Lower leg skin (tissue), 3 donors: Measurements from ENCODE around the gene TRPM3.
"Not testable (repeated sequence)": the region's sequence is repeated elsewhere in the genome, so short reads cannot be mapped to it uniquely, and the experiment has no call there.

Source experiments
- POLR2A ChIP-seq, 2 donors: fragments of 450-650 bp; IDR thresholded peaks; one replicate each; pipeline ENCODE4 v1.6.1; 2016 to 2017; ENCODE audit warnings: antibody characterized with exemption in 2 of 2, mild to moderate bottlenecking in 1 of 2, moderate library complexity in 1 of 2
- TF ChIP-seq, protein P1 (sequence below), 3 donors: fragments of 450-650 bp; IDR thresholded peaks; one replicate each; pipeline ENCODE4 v1.5.1; 2016; ENCODE audit warnings: antibody characterized with exemption in 3 of 3, mild to moderate bottlenecking in 3 of 3, moderate library complexity in 2 of 3

DNA sequence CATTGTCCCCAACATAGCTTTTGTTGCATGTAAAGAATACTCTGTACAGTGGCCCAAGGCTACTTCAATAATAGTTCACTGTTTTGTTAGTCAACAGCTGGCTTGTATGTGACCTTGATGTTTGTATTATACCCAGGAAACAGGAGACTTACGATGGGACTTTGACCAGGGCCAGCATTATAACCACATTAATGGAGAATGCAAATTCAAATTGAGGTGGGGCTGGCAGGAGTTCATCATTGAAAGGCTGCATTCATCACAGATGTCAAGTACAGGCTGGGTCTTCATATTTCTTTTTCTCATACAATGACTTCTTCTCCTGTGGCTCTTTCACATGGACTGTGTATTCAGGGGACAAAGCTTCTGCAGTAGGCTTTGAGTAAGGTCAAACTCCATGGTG is 396.6 kb downstream of the TRPM3 start:
- TF ChIP-seq POLR2A (IDR thresholded peaks at IDR 0.05) = not testable (repeated sequence)
- TF ChIP-seq, protein P1, sequence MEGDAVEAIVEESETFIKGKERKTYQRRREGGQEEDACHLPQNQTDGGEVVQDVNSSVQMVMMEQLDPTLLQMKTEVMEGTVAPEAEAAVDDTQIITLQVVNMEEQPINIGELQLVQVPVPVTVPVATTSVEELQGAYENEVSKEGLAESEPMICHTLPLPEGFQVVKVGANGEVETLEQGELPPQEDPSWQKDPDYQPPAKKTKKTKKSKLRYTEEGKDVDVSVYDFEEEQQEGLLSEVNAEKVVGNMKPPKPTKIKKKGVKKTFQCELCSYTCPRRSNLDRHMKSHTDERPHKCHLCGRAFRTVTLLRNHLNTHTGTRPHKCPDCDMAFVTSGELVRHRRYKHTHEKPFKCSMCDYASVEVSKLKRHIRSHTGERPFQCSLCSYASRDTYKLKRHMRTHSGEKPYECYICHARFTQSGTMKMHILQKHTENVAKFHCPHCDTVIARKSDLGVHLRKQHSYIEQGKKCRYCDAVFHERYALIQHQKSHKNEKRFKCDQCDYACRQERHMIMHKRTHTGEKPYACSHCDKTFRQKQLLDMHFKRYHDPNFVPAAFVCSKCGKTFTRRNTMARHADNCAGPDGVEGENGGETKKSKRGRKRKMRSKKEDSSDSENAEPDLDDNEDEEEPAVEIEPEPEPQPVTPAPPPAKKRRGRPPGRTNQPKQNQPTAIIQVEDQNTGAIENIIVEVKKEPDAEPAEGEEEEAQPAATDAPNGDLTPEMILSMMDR (IDR thresholded peaks at IDR 0.05) = not testable (repeated sequence)
